Activated T-cell treated with anti-CD3 and anti-CD28 coated beads, Interleukin-2, amount 50 U/mL, for 1 hour (primary cell): Measurements from ENCODE around the gene TSPO.
"Not testable (repeated sequence)": the region's sequence is repeated elsewhere in the genome, so short reads cannot be mapped to it uniquely, and the experiment has no call there.

Experiments
- DNase-seq: peaks from one replicate; pipeline ENCODE4 v3.0.0-alpha.2; 2020

The TSPO gene

DNA sequence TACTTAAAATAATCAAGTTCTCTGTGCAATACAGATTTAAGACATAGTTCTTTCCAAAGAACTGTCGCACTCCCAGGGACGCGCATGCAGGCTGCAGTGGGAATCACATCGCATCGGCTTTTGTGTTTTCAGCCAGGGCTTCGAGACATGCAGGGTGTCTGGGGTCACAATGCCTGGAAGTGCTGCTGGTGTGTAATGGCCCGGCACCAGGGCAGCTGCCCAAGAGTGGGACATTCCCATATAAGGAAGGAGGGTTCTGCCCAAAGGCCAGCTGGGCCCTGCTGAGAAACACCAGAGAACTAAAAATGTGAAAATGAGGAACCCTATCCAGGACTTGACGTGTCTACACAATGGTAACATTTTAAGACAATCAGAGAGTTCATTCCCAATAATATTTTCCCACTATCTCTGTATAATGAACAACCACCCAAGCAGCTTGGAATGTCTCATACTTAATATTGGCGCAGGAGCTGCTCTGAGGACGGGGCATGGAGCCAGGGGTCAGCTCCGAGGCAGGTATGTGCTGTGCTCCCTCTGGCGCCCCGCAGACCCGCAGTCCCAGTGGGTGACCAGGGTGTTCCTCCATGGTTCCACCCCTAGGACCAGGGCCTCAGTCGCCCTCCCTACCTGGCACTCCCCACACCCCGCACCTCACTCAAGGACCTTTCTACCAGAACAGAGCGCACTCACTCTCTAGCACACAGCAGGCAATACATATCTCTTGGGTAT is 19.4 kb upstream of the TSPO start:
- DNase-seq, result no peak

- DNase-seq, result no peak
Measured at GRCh38 chr22:43133401-43133800, 18.0 kb upstream of the TSPO start.

DNA sequence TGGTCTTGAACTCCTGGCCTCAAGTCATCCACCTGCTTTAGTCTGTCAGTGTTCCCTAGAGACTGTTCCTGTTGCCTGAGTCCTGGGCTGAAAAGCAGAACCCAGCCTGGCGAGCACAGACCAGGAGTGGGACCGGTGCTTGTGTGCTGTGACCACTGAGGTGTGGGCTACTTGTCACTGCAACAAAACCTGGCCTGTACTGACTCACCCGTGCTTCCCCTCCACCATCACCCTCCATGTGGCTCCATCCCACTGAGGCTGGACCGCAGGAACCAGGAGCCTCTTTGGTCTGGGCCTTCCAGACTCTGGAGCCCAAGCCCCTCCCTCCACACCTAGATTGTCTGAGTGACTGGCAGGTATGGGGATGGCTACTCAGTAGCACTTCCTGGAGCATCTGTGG is 16.8 kb upstream of the TSPO start:
- no peak for DNase-seq

DNA sequence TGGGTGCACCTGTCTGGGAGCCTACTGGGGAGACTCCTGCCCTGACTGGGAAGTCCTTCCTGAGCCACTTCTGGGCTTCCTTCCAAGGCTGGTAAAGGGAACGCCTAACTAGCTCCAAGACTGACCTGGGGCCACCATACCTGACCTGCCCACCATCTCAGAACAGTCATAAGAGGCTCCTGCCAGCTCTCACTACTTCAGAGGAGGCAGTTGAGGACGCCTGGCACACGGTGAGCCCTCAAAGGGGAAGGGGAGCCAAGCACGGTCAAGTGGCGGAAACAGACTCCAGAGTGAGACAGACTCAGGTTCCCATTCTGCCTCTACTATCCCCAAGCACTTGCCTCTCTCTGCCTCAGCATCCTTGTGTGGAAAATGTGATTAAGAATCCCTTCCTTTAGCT is 15.8 kb upstream of the TSPO start:
- no peak for DNase-seq

DNA sequence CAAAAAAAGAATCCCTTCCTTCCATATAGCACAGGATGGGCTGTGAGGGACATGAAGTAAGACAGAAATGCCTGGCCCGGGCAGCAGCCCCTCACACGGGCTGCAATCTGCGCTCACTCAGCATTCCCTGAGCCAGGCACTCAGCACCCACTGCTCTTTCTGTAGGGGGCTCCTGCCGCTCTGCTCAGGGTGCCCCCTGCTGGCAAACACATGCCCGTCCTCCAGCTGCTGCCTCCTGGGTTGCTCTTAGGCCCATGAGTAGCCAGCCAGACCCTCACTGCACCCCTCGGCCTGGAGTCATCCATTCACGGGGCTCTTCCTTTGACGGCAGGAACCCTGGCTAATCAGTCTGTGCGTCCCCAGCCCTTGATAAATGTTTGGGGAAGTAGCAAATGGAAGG is 15.1 kb upstream of the TSPO start:
- DNase-seq, result peak; percentile 48

- DNase-seq, result no peak
Measured at GRCh38 chr22:43136801-43137200, 14.6 kb upstream of the TSPO start.

DNA sequence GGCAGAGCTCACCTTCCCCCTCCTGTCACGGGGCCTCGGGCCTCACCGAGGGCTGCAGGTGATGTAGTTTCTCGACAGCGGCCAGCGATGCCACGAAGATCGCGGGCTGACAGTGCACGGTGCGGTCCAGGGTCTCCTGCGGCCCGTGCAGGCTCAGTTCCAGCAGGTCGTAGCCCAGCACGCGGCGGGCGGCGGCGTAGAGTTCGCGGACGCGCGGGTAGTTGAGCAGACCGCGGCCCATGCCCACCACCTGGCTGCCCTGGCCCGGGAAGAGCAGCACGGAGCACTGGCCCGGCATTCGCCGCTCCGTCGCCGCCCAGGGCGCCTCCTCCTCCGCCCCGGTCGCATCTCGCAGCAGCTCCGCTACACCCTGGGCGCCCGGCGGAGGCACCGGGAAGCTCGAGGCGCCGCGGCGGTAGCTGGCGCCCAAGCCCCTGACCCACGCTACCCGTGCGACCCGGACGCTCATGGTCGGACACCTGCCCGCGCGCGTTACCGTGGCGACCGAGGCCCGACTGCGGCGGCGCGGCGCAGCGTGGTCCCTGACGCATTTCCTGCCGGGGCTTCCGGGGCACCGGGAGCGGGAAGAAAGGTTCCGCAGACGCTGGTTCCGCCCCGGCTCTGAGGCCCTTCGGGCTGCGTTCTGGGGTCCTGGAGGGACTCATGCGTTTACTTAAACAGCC is 8.3 kb upstream of the TSPO start, which contains the start of gene MCAT:
MCAT (minus strand) TSS at position 519 of the 683 bp plus-strand sequence; CDS start at position 469, 50 bp downstream.
- peak; percentile 81 for DNase-seq

- no peak for DNase-seq
Measured at GRCh38 chr22:43144949-43145348, 6.4 kb upstream of the TSPO start.

GRCh38 chr22:43145371-43145770 is 6.0 kb upstream of the TSPO start:
- not testable (repeated sequence) for DNase-seq

DNA sequence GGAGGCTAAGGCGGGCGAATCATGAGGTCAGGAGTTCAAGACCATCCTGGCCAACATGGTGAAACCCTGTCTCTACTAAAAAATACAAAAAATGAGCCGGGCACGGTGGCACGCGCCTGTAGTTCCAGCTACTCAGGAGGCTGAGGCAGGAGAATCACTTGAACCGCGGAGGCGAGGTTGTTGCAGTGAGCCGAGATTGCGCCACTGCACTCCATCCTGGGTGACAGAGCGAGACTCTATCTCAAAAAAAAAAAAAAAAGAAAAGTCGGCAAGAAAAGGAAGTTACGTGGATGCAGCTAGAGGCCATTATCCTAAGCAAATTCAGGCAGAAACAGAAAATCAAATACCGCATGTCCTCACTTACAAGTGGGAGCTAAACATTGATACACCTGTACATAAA is 5.0 kb upstream of the TSPO start:
- DNase-seq, result not testable (repeated sequence)

GRCh38 chr22:43147821-43148220 is 3.5 kb upstream of the TSPO start:
- no peak for DNase-seq

GRCh38 chr22:43148581-43148980 is 2.8 kb upstream of the TSPO start:
- no peak for DNase-seq

DNA sequence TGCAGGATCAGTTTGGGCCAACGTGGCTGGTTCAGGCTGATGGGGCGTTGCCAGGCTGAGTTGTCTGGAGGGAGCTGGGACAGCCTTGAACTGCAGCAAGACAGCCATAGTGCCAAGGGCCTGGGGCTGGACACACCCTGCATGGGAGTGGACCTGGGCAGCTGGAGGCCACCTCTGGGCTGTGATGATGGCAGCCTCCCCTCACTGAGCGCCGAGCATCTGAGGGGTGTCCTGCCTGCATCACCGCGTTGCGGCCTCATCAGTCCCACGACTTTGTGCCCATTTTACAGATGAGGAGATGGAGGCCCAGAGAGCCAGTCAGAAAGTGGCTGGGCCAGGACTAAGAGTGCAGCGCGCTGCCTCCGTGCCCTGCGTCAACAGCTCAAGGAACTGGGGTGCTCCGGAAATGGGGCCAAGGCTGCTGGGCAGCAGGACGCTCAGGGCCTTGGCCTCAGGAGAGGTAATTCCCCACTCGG is 590 bp upstream of the TSPO start:
- DNase-seq, result no peak

DNA sequence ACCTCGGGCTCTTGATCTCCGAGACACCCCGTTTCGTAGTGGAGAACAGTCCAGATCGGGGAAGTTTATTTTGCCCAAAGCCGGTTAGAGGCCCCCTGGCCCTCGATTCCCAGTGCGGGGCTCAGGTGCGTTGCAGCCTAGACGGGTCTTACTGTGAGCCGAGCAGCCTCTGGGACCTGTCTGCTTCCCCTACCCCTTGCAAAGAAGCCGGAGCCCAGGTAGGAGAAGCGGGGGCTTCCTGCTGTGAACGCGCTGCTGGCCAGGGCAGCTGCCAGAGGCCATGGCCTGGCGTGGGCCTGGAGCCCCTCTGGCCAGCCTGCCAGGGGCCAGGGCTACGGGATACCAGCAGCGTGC is 621 bp downstream of the TSPO start:
- DNase-seq, result no peak

GRCh38 chr22:43152357-43153071 is 1.2 kb downstream of the TSPO start:
- peak; percentile 66 for DNase-seq

- DNase-seq, result no peak
Measured at GRCh38 chr22:43153899-43154298, 2.5 kb downstream of the TSPO start.

GRCh38 chr22:43154887-43155536 is 3.7 kb downstream of the TSPO start:
- no peak for DNase-seq

DNA sequence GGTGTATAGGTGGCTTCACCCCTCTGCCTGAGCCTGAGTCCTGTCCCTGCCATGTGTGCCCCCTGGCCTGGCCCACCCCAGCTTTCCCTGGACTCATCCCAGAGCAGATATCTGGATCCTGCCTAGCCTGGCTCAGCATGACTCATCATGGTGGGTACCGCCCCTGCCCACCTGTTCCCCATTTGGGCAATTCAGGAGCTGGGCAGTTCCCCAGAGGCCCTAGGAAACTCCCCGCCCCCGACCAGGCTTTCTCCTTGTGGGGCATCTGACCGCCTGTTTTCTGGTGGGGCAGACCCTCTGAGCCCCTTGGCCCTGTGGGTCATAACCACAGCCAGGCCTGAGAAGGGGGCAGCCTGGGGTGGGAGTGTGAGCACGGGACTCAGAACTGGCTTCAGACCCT is 4.4 kb downstream of the TSPO start:
- no peak for DNase-seq

- DNase-seq, result no peak
Measured at GRCh38 chr22:43156413-43156812, 5.1 kb downstream of the TSPO start.

GRCh38 chr22:43157874-43158546 is 6.7 kb downstream of the TSPO start:
- no peak for DNase-seq

DNA sequence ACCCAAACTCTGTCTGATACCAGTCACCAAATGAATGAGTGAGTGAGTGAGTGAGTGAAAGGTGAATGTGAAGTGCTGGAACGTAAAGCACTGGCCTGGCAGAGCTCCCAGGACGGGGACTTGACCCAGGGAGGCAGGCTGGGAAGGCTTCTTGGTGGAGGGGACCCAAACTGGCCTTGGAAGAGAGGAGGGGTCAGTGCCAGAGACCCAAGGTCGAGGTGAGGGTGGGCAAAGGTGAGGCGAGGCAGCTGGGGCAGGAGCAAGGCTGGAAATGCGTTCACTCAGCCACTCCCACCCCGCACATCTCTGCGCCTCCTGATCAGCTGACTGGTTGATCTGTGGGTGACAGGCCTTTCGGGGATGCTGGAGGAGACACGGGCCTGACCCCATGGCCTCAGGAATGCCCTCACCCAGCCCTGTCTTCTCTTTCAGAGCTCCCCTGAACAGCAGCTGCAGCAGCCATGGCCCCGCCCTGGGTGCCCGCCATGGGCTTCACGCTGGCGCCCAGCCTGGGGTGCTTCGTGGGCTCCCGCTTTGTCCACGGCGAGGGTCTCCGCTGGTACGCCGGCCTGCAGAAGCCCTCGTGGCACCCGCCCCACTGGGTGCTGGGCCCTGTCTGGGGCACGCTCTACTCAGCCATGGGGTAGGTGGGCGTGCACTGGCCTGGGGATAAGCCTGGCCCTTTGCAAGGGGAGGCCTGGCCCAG is 7.6 kb downstream of the TSPO start:
- no peak for DNase-seq
